Memory B cell (primary cell): ENCODE data around the gene HNRNPCL1.
"Not testable (repeated sequence)": the region's sequence is repeated elsewhere in the genome, so short reads cannot be mapped to it uniquely, and the experiment has no call there.

Experiments
- ATAC-seq: fragments of 150-1000 bp; cut with Tn5 transposase; 2 replicates; pipeline ENCODE4 v1.10.0; 2021; ENCODE audit warnings: low read depth, mild to moderate bottlenecking, moderate library complexity
- DNase-seq, 2 donors: peaks; one replicate each; pipeline ENCODE4 v3.0.0; 2022; ENCODE audit warnings: low spot score in 2 of 2
- H3K27ac Mint-ChIP-seq: one replicate; pipeline ENCODE4 v1.8.0; 2022; ENCODE audit warnings: mild to moderate bottlenecking, moderate library complexity, mixed read lengths
- H3K27me3 Mint-ChIP-seq: one replicate; pipeline ENCODE4 v1.8.0; 2022; ENCODE audit warnings: mixed read lengths
- H3K36me3 Mint-ChIP-seq: one replicate; pipeline ENCODE4 v1.8.0; 2022; ENCODE audit warnings: mild to moderate bottlenecking, mixed read lengths
- H3K4me1 Mint-ChIP-seq: one replicate; pipeline ENCODE4 v1.8.0; 2022; ENCODE audit warnings: mixed read lengths
- H3K4me3 Mint-ChIP-seq: one replicate; pipeline ENCODE4 v1.8.0; 2022; ENCODE audit warnings: mild to moderate bottlenecking, moderate library complexity, mixed read lengths
- H3K9me3 Mint-ChIP-seq: one replicate; pipeline ENCODE4 v1.8.0; 2022; ENCODE audit warnings: mixed read lengths

HNRNPCL1 gene

GRCh38 chr1:12848620-12849019 is at the start of gene HNRNPCL1:
HNRNPCL1 (minus strand) TSS chr1:12848720; CDS start chr1:12848289, 431 bp downstream.
- not testable (repeated sequence) for DNase-seq, H3K9me3 Mint-ChIP-seq, H3K4me3 Mint-ChIP-seq, H3K27me3 Mint-ChIP-seq, ATAC-seq, H3K27ac Mint-ChIP-seq, H3K4me1 Mint-ChIP-seq, H3K36me3 Mint-ChIP-seq

DNA sequence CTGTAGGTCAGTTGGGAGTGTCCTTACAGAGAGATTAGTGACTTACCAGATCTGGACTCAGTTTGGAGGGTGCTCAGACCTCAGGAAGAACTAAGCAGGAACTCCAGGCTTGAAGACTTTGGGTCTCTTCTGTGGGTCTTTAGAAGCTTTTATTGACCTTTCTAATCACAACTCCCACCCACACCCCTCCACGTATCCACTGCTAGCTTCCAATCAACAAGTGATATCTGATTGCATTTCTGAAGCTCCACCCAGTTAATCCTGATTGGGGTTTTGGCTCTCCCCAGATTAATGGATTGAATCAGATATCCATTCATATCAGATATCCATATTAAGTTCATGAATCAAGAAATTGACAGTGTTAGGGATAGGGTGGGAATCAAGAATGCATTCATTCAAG is 49.6 kb upstream of the HNRNPCL1 start, which contains the start of gene PRAMEF10:
PRAMEF10 (minus strand) TSS at position 101 of the 400 bp plus-strand sequence. CDS start 2,423 bp downstream, outside the sequence.
- ATAC-seq, H3K4me1 Mint-ChIP-seq, H3K4me3 Mint-ChIP-seq, H3K9me3 Mint-ChIP-seq, H3K36me3 Mint-ChIP-seq, DNase-seq, H3K27me3 Mint-ChIP-seq, H3K27ac Mint-ChIP-seq: not testable (repeated sequence)

DNA sequence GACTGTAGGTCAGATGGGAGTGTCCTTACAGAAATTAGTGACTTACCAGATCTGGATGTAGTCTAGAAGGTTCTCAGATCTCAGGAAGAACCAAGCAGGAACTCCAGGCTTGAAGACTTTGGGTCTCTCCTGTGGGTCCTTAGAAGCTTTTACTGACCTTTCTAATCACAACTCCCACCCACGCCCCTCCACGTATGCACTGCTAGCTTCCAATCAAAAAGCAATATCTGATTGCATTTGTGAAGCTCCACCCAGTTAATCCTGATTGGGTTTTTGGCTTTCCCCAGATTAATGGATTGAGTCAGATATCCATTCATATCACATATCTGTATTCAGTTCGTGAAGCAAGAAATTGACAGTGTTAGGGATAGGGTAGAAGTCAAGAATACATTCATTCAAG is 37.6 kb upstream of the HNRNPCL1 start, which contains the start of gene PRAMEF4:
PRAMEF4 (minus strand) TSS at position 101 of the 400 bp plus-strand sequence. CDS start 2,807 bp downstream, outside the sequence.
- ATAC-seq, H3K27ac Mint-ChIP-seq, H3K4me1 Mint-ChIP-seq, H3K27me3 Mint-ChIP-seq, H3K4me3 Mint-ChIP-seq, H3K9me3 Mint-ChIP-seq, H3K36me3 Mint-ChIP-seq, DNase-seq: not testable (repeated sequence)

GRCh38 chr1:12878453-12878852 is 29.9 kb upstream of the HNRNPCL1 start:
- H3K4me3 Mint-ChIP-seq, H3K27ac Mint-ChIP-seq, H3K4me1 Mint-ChIP-seq, H3K9me3 Mint-ChIP-seq, H3K36me3 Mint-ChIP-seq, H3K27me3 Mint-ChIP-seq, ATAC-seq, DNase-seq: not testable (repeated sequence)

GRCh38 chr1:12863131-12863880 is 14.8 kb upstream of the HNRNPCL1 start:
- ATAC-seq, H3K27ac Mint-ChIP-seq, H3K4me3 Mint-ChIP-seq, DNase-seq, H3K27me3 Mint-ChIP-seq, H3K36me3 Mint-ChIP-seq, H3K4me1 Mint-ChIP-seq, H3K9me3 Mint-ChIP-seq: not testable (repeated sequence)

DNA sequence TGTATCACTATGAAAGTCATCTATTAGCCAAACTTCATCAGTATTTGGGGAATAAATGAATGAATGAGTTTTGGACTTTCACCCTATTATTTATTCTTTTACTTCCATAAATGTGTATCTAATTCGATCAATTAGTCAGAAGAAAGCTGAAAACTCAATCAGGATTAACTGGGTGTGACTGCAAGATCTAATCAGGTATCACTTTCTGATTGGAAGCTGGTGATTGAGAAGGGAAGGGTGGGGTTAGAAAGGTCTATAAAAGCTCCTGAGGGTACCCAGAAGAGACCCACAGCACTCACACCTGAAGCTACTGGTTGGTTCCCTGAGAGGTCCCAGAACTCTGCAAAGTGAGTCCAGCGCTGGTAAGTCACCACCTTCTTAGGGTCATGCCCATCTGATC is 8.3 kb upstream of the HNRNPCL1 start, which contains the start of gene PRAMEF2:
PRAMEF2 (plus strand) TSS at position 301 of the 400 bp plus-strand sequence. CDS start 1,924 bp downstream, outside the sequence.
- H3K4me1 Mint-ChIP-seq, H3K4me3 Mint-ChIP-seq, ATAC-seq, H3K27me3 Mint-ChIP-seq, H3K27ac Mint-ChIP-seq, DNase-seq, H3K36me3 Mint-ChIP-seq, H3K9me3 Mint-ChIP-seq: not testable (repeated sequence)

DNA sequence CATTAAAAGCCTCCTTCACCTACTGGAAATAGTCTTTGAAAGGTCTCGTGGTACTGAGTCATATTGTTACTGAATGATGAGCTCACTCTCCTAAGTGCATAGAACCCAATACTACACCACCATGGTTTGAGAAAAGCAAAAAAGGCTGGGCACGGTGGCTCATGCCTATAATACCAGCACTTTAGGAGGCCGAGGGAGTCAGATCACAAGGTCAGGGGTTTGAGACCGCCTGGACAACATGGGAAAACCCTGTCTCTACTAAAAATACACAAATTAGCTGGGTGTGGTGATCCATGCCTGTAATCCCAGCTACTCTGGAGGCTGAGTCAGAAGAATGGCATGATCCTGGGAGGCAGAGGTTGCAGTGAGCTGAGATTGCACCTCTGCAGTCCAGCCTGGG is 3.3 kb upstream of the HNRNPCL1 start:
- Mint-ChIP-seq H3K4me3 (no peak overlapping the region), H3K4me1 (no peaks in the 10 kb centered on the region), H3K9me3 (peaks cover 2% of the 10 kb centered on the region), H3K36me3 (no peaks in the 10 kb centered on the region), H3K27me3 (no peaks in the 10 kb centered on the region), H3K27ac (no peak overlapping the region)
- DNase-seq: no peak
- ATAC-seq: no peak

GRCh38 chr1:12833251-12833650 is 15.3 kb downstream of the HNRNPCL1 start:
- ATAC-seq, H3K36me3 Mint-ChIP-seq, H3K27me3 Mint-ChIP-seq, H3K4me3 Mint-ChIP-seq, H3K27ac Mint-ChIP-seq, H3K4me1 Mint-ChIP-seq, H3K9me3 Mint-ChIP-seq, DNase-seq: not testable (repeated sequence)

DNA sequence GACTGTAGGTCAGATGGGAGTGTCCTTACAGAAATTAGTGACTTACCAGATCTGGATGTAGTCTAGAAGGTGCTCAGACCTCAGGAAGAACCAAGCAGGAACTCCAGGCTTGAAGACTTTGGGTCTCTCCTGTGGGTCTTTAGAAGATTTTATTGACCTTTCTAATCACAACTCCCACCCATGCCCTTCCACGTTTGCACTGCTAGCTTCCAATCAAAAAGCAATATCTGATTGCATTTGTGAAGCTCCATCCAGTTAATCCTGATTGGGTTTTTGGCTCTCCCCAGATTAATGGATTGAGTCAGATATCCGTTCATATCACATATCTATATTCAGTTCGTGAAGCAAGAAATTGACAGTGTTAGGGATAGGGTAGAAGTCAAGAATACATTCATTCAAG is 17.2 kb downstream of the HNRNPCL1 start, which contains the start of gene PRAMEF11:
PRAMEF11 (minus strand) TSS at position 101 of the 400 bp plus-strand sequence. CDS start 2,621 bp downstream, outside the sequence.
- H3K36me3 Mint-ChIP-seq, ATAC-seq, H3K4me1 Mint-ChIP-seq, H3K4me3 Mint-ChIP-seq, H3K27ac Mint-ChIP-seq, H3K9me3 Mint-ChIP-seq, DNase-seq, H3K27me3 Mint-ChIP-seq: not testable (repeated sequence)

GRCh38 chr1:12819061-12819460 is 29.5 kb downstream of the HNRNPCL1 start:
- H3K4me1 Mint-ChIP-seq: not testable (repeated sequence)

GRCh38 chr1:12811409-12811784 is 37.1 kb downstream of the HNRNPCL1 start:
- H3K27ac Mint-ChIP-seq: no peak overlapping the region
- H3K4me3 Mint-ChIP-seq: no peak overlapping the region
- ATAC-seq: no peak
- H3K27me3 Mint-ChIP-seq: peaks cover 13% of the 10 kb centered on the region
- peaks cover 5% of the 10 kb centered on the region for H3K9me3 Mint-ChIP-seq
- H3K4me1 Mint-ChIP-seq: no peaks in the 10 kb centered on the region
- DNase-seq: no peak
- peaks cover 2% of the 10 kb centered on the region for H3K36me3 Mint-ChIP-seq

More at GRCh38 chr1:12819061-12819460, 29.5 kb downstream of the HNRNPCL1 start:
- not testable (repeated sequence) for H3K27me3 Mint-ChIP-seq, H3K36me3 Mint-ChIP-seq, H3K4me3 Mint-ChIP-seq, DNase-seq, H3K9me3 Mint-ChIP-seq, H3K27ac Mint-ChIP-seq, ATAC-seq

DNA sequence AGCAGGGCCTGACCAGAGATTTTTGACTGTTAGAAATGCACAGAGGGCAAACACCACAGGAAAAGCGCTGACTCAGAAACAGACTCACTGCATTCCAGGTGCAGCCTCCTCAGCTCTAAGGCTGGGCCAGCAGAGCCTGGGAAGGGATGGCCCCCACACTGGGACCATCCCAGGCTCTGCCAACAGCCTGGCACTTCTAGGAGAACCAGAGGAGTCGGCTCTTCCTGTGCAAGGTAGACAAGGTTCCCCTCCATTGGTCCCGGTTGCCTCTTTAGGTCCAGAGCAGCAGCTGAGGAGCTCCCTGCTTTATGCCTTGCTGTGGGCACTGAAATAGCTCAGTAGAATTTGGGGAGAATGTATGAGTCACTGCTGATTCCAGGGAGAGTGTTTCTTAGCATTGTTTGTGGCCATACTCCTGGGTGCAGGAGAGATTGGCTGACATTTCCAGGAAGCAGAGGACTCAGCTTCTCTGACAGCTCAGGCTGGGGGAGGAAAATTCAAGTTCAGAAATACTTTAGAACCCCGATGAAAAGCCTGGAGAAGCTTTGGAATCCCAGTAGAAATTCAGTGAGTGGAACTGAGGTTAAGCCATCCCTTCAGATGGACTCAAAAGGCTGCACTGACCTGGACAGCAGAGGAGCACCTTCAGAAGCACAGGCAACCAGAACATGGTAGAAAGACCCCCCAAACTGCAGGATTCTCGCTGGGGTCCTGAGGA is 37.7 kb downstream of the HNRNPCL1 start:
- no peak overlapping the region for H3K27ac Mint-ChIP-seq
- H3K27me3 Mint-ChIP-seq: peaks cover 13% of the 10 kb centered on the region
- peaks cover 2% of the 10 kb centered on the region for H3K36me3 Mint-ChIP-seq
- no peak overlapping the region for H3K4me3 Mint-ChIP-seq
- no peaks in the 10 kb centered on the region for H3K4me1 Mint-ChIP-seq
- peaks cover 5% of the 10 kb centered on the region for H3K9me3 Mint-ChIP-seq
- no peak for ATAC-seq
- DNase-seq: no peak

DNA sequence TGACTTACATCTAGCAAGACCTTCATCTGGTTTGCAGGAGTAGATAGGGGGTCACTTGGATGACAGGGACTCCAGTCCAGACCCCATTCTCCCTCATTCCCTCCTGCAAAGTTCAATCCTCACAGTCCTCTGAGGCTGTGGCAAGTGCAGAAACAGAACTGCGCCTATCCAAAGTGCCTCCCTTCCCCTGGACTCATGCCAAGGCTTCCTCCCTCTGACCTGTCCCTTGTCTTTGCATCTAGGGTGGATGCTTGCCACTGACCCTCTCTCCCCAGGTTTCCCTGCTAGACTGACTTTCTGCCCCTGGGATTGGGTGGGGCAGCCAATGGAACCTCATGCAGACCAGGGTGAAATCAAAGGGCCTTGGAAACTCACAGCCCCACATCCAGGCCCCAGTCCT is 38.6 kb downstream of the HNRNPCL1 start:
- H3K9me3 Mint-ChIP-seq: peaks cover 8% of the 10 kb centered on the region
- ATAC-seq (no peak), DNase-seq (no peak)
- H3K4me1 Mint-ChIP-seq: no peaks in the 10 kb centered on the region
- peaks cover 2% of the 10 kb centered on the region for H3K36me3 Mint-ChIP-seq
- peaks cover 13% of the 10 kb centered on the region for H3K27me3 Mint-ChIP-seq
- H3K4me3 Mint-ChIP-seq: no peak overlapping the region
- H3K27ac Mint-ChIP-seq: no peak overlapping the region

GRCh38 chr1:12799730-12800129 is 48.8 kb downstream of the HNRNPCL1 start:
- Mint-ChIP-seq H3K4me3 (no peak overlapping the region), H3K4me1 (no peaks in the 10 kb centered on the region), H3K27me3 (peaks cover 2% of the 10 kb centered on the region), H3K36me3 (no peaks in the 10 kb centered on the region), H3K27ac (no peak overlapping the region), H3K9me3 (peaks cover 7% of the 10 kb centered on the region)
- ATAC-seq (no peak), DNase-seq (no peak)
